ENCODE results near the gene CPSF3. TPM values are rescaled to one million over a fixed set of nuclear protein-coding genes. Genes with fewer than 3 reads are reported as not detected.

CPSF3 gene
- total RNA-seq, 1 donor from 2014 or later, result 44.0 TPM

- ATAC-seq (ENCODE audit: low read depth), result peak; percentile 82
- peaks cover 39% of the 10 kb centered on the region for H3K4me1 Mint-ChIP-seq
- peak; percentile 69 for DNase-seq
- no peaks in the 10 kb centered on the region for H3K27me3 Mint-ChIP-seq
- peaks cover 33% of the 10 kb centered on the region for H3K36me3 Mint-ChIP-seq (ENCODE audit: low read depth)
- TF ChIP-seq CTCF (IDR thresholded peaks at IDR 0.05), result no peak
- peak within 1 kb of the TSS; percentile 61 for H3K27ac Mint-ChIP-seq
- intact Hi-C loops (cut with micrococcal nuclease), result loop anchor here (1.0 to 10.0 kb wide), 4 partner anchors 51 to 370 kb away; partner anchors contain the start of genes CPSF3, ITGB1BP1 and TAF1B
- H3K4me3 Mint-ChIP-seq, result peak within 1 kb of the TSS; percentile 80
- ChIA-PET CTCF (interaction anchor here (0.6 kb wide), 1 partner anchor 81 kb away, joined by 3 read pairs; the partner anchor contains the start of gene ADAM17), POLR2A (interaction anchor here (0.9 to 4.2 kb wide), 3 partner anchors 81 to 156 kb away, joined by 3 to 31 read pairs (median 25); partner anchors contain the start of genes ADAM17 and YWHAQ)
- no peaks in the 10 kb centered on the region for H3K9me3 Mint-ChIP-seq
Measured at GRCh38 chr2:9474361-9475057, 51.1 kb downstream of the CPSF3 start, which contains the start of gene IAH1. Gene IAH1 (plus strand): TSS chr2:9474551. CDS start chr2:9474567, 16 bp downstream.

GRCh38 chr2:9477914-9478313 is 54.5 kb downstream of the CPSF3 start:
- DNase-seq (no peak), ATAC-seq (ENCODE audit: low read depth) (no peak)
- POLR2A ChIA-PET, result no interaction called here
- Mint-ChIP-seq H3K9me3 (no peaks in the 10 kb centered on the region), H3K36me3 (ENCODE audit: low read depth) (peaks cover 46% of the 10 kb centered on the region), H3K4me3 (no peak overlapping the region), H3K27ac (no peak overlapping the region), H3K27me3 (no peaks in the 10 kb centered on the region), H3K4me1 (peaks cover 41% of the 10 kb centered on the region)
- intact Hi-C loops (cut with micrococcal nuclease), result loop anchor here (10.0 kb wide), 1 partner anchor 367 kb away; the partner anchor contains the start of gene TAF1B
- no peak for TF ChIP-seq CTCF (IDR thresholded peaks at IDR 0.05)
- CTCF ChIA-PET, result no interaction called here

GRCh38 chr2:9478526-9478925 is 55.1 kb downstream of the CPSF3 start:
- peaks cover 38% of the 10 kb centered on the region for H3K4me1 Mint-ChIP-seq
- H3K9me3 Mint-ChIP-seq, result no peaks in the 10 kb centered on the region
- H3K27me3 Mint-ChIP-seq, result no peaks in the 10 kb centered on the region
- CTCF ChIA-PET, result no interaction called here
- TF ChIP-seq CTCF (IDR thresholded peaks at IDR 0.05), result no peak
- intact Hi-C loops (cut with micrococcal nuclease), result loop anchor here (10.0 kb wide), 1 partner anchor 366 kb away; the partner anchor contains the start of gene TAF1B
- H3K4me3 Mint-ChIP-seq, result no peak overlapping the region
- DNase-seq (no peak), ATAC-seq (ENCODE audit: low read depth) (no peak)
- no peak overlapping the region for H3K27ac Mint-ChIP-seq
- peaks cover 51% of the 10 kb centered on the region for H3K36me3 Mint-ChIP-seq (ENCODE audit: low read depth)
- POLR2A ChIA-PET, result no interaction called here

- Mint-ChIP-seq H3K9me3 (no peaks in the 10 kb centered on the region), H3K36me3 (ENCODE audit: low read depth) (peaks cover 67% of the 10 kb centered on the region), H3K27me3 (no peaks in the 10 kb centered on the region), H3K4me3 (no peak overlapping the region), H3K4me1 (peaks cover 33% of the 10 kb centered on the region), H3K27ac (peak overlapping the region; percentile 36)
- CTCF ChIA-PET, result interaction anchor here (1.0 kb wide), 1 partner anchor 10 kb away, joined by 3 read pairs; no protein-coding TSS in a partner anchor
- DNase-seq, result no peak
- TF ChIP-seq CTCF (IDR thresholded peaks at IDR 0.05), result no peak
- POLR2A ChIA-PET, result interaction anchor here (0.7 kb wide), 1 partner anchor 823 kb away, joined by 3 read pairs; the partner anchor contains the start of gene HPCAL1
- no peak for ATAC-seq (ENCODE audit: low read depth)
- intact Hi-C loops (cut with micrococcal nuclease), result loop anchor here (5.0 kb wide), 1 partner anchor 57 kb away; no protein-coding TSS in a partner anchor
Measured at GRCh38 chr2:9480157-9480556, 56.7 kb downstream of the CPSF3 start.

- no peak for DNase-seq
- H3K4me1 Mint-ChIP-seq, result peaks cover 10% of the 10 kb centered on the region
- CTCF ChIA-PET, result interaction anchor here (0.6 kb wide), 1 partner anchor 35 kb away, joined by 3 read pairs; no protein-coding TSS in a partner anchor
- intact Hi-C loops (cut with micrococcal nuclease), result loop anchor here (5.0 kb wide), 1 partner anchor 54 kb away; no protein-coding TSS in a partner anchor
- H3K9me3 Mint-ChIP-seq, result no peaks in the 10 kb centered on the region
- no peak overlapping the region for H3K4me3 Mint-ChIP-seq
- H3K27me3 Mint-ChIP-seq, result no peaks in the 10 kb centered on the region
- no peak for TF ChIP-seq CTCF (IDR thresholded peaks at IDR 0.05)
- POLR2A ChIA-PET, result no interaction called here
- ATAC-seq (ENCODE audit: low read depth), result no peak
- peaks cover 91% of the 10 kb centered on the region for H3K36me3 Mint-ChIP-seq (ENCODE audit: low read depth)
- peak overlapping the region; percentile 18 for H3K27ac Mint-ChIP-seq
Measured at GRCh38 chr2:9483107-9483506, 59.7 kb downstream of the CPSF3 start.

Measured in activated B cell treated with CpG ODN at 0.5 μM for 24 hours (primary cell).